HG03342 (cell line): Measurements from ENCODE around the gene FIBCD1.
"Not testable (repeated sequence)": the region's sequence is repeated elsewhere in the genome, so short reads cannot be mapped to it uniquely, and the experiment has no call there.

Experiments
- ATAC-seq: cut with Tn5 transposase; IDR thresholded peaks from one replicate; pipeline ENCODE4 v1.9.1; 2021; ENCODE audit warnings: mild to moderate bottlenecking, moderate library complexity; ENCODE audit not compliant: unreplicated experiment

The FIBCD1 gene

GRCh38 chr9:130973686-130974281, 34.7 kb upstream of the FIBCD1 start:
- no peak for ATAC-seq

DNA sequence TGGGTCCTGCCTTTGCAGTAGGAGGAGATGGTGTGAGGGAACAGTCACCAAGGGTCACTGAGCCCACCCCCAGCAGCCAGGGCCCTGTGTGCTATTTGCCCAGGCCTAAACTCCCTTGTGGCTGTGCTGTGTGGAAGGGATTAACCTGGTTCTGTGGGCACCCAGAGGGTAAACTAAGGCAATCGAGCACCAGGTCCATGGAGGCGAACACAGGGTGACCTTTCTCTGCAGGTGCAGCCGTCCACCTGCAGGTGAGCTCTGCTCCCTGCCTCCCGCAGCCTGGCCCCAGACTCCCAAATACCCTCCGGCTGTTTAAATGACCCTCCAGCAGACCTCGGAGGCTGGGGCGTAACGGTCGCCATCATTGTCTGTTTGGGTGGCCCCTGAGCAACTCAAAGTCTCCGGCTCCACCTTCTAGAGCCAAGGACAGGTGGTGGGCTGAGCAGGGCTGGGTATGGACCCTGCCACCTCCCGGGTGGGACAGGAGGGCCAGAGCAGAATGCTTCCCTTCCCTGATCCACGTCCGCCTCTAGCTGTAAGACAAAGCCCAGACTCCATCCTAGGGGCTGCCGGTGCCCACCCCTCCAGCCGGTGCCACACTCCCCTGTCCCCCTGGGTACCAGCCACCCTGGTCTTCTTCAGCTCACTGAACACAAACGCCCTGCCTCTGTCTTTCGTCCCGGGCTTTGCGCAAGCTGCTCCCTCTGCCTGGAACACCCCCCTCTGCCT, 34.1 kb upstream of the FIBCD1 start:
- no peak for ATAC-seq

GRCh38 chr9:130972277-130972956, 33.4 kb upstream of the FIBCD1 start:
- ATAC-seq: no peak

DNA sequence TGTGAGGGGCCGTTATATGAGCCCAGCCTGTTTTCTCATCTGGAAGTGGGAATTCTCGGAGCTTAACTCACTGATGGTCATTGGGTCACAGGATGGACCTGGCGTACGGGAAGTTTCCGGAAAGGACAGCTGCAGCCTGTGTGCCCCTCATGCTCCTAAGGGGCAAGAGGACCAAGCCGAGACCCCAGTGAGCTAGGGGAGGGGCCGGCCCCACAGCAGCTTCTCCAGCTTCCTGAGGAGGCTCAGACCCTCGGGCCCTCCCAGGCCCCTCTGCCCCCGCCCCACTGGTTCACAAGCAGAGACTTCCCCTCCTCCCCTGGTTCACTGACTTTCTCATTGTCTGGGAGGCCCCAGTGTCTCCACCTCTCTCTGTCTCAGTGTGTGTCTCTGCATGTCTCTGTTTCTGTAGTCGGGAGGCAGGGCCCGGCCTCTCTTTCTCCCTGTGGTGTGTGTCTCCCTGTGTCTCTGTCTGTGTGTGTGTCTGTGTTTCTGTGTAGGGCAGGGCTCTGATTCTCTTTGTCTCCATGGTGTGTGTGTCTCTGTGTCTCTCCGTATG, 32.3 kb upstream of the FIBCD1 start:
- ATAC-seq: no peak

- ATAC-seq: no peak
Measured at GRCh38 chr9:130970855-130971254, 31.8 kb upstream of the FIBCD1 start.

DNA sequence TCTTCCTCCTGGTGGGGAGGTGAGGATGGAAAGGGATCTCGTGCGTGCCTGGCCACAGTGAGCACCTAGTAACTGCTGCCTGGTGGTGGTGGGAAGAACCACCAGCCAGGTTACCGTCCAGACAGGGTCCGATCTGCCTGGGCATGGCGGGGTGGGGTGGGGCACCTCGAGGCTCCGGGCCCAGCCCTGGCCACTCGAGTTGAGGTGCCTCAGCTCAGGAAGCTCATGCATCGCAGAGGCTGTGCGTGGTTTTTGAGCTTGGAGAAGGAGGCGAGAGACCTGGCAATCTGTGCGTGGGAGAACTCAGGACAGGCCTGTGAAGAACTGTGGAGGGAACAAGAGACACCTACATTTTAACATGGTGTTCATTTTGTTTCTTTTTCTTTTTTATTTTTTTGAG, 31.0 kb upstream of the FIBCD1 start:
- no peak for ATAC-seq

DNA sequence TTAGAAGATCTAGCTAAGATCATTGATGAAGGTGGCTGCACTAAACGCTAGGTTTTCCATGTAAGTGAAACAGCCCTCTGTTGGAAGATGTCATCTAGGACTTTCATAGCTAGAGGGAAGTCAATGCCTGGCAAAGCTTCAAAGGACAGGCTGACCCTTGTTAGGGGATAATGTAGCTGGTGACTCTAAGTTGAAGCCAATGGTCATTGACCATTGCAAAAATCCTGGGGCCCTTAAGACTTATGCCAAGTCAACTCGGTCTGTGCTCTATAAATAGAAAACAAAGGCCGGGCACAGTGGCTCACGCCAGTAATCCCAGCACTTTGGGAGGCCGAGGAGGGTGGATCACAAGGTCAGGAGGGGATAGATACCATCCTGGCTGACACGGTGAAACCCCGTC, 26.6 kb upstream of the FIBCD1 start:
- ATAC-seq: no peak

DNA sequence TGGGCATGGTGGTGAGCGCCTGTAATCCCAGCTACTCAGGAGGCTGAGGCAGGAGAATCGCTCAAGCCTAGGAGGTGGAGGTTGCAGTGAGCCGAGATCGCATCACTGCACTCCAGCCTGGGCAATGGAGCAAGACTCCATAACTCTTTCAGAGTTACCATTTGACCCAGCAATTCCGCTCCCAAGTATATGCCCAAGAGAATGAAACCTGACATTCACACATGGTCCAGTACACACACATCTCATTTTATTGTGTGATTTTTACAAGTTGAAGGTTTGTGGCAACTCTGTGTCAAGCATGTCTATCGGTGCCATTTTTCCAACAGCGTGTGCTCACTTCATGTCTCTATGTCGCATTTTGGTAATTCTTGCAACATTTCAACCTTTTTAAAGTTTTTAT, 24.9 kb upstream of the FIBCD1 start:
- ATAC-seq: no peak

- ATAC-seq: no peak
Measured at GRCh38 chr9:130963337-130963908, 24.4 kb upstream of the FIBCD1 start.

- no peak for ATAC-seq
Measured at GRCh38 chr9:130962418-130963316, 23.6 kb upstream of the FIBCD1 start.

DNA sequence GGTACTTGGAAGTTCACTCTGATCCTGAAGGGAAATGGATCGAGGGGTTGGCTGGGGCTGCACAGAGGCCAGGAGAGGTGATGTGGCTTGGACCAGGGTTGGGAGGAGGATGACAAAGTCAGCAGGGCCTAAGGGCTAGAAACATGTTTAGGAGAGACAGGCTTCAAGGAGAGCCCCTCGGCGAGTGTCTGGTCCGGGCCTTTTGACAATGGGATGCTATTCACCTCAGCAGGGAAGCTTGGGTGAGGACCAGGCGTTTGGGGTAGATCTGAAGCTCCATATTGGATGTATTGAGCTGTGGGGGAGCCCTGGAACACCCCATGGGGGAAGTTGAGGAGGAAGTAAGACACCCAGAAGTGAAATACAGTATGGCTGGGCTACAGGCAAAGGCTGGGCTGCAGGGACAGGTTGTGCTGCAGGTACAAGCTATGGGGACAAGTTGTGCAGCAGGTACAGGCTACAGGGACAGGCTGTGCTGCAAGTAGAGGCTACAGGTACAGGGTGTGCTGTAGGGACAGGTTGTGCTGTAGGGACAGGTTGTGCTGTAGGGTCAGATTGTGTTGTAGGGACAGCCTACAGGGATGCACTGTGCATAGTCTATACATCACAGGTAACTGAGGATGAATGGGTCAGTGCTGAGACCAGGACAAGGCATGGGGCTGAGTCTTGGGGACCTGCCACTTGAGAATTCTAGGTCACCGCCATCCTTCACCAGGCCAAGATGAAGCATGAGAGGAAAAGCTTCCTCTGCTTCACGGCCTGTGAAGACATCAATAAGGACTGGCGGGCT, 22.7 kb upstream of the FIBCD1 start:
- ATAC-seq: no peak

GRCh38 chr9:130960522-130961378, 21.7 kb upstream of the FIBCD1 start:
- no peak for ATAC-seq

DNA sequence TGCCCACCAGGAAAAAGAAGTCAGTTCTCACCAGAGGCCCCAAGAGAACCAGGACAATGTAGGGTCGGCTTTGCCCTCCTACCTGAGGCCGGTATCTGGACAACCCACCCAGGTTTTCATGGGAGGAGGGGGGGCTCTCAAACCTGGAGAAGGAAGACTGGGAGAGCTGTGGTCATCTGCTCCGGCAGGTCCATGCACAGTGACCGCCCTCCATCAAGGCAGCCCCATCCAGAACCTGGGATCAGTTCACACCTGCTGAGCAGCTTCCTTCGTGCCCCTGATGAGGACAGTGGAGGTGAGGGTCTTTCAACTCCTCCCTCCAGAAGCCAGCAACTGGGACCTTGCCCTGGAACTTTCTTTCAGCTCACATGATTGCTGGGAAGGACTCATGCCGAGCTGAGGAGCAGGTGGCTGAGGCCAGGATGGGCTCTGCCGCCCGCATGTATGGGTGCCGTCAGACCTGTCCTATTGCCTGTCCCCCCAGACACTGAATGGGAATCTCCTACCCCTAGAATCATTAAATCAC, 20.8 kb upstream of the FIBCD1 start:
- no peak for ATAC-seq

DNA sequence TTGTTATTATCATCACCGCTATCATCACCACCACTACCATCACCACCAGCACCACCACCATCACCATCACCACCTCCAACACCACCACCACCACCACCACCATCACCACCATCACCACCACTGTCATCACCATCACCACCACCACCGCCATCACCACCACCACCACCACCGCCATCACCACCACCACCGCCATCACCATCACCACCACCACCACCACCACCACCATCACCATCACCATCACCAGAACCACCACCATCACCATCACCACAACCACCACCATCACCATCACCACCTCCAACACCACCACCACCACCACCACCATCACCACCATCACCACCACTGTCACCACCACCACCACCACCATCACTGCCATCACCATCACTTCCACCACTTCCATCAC, 19.5 kb upstream of the FIBCD1 start:
- ATAC-seq: not testable (repeated sequence)

DNA sequence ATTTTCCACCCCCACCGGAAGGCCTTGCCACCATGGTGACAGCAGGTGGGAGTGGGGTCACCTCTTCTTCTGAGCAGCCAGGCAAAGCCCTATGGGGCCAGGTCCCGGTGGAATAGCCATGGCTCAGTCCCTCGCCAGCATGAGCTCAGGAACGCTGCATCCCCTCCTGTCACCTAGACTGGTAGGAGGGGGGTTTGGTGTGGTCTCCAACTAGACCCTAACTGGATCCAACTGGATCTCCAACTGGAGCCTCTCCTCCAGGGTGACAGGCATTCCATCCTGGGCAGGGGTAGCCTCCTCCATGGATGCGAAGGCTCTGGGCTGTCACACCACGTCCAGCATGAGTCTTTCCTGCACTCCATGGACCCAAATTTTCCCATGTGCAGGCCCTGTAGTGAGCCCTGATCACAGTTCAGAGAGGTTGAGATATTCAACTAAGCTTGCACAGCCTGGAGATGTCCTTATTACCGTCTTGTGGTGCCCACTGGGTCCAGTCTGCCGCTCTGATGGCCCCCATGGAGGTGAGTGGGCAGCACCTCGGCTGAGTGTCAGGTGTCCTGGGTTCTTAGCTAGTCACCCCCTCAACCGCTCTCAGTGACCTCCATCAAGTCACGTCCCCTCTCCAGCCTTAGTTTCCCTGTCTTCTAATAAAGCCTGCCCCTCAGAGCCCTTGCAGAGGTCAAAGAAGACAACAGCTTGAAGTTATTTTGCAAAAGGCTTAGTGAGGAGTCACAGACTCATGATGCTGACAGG, 18.6 kb upstream of the FIBCD1 start:
- no peak for ATAC-seq

DNA sequence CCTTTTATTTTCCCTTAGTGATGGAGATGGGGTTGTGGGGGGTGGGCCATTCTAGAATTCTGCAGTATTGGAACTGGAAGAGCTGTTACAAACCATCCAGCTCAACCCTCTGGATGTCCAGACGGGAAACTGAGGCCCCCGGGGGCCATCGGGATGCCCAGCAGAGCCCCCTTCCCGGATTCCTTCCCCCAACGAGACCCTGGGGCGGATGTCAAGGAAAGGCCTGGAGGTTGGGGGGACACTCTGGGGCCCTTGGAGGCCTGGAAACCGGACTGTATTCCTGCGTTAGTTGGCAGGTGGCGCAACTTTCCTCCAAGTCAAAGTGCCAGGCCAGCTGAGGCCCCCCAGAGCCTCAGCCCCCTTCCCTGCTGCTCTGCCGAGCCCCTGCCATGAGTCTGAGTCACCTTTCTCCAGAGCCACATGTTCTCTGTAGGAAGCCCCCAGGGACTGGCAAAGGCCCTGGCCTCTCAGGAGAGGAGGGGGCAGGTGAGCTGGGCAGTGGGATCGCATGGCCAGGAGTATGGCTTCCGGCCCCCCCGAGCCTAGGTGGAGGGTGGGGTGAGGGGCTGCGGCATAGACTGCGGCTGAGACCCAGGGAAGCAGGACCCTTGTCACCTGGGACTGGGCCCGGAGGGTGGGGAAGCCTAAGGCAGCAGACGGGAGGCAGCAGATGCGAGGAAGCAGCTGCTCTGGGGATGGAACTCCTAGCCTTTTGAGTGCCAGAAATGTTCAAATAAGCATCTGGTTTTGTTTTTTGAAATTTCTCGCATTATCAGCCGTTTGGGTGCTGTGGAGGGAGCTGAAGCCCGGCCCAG, 17.8 kb upstream of the FIBCD1 start:
- no peak for ATAC-seq
